SK-N-MC (cell line): Measurements from ENCODE around the gene SAFB2.

Source experiments
- EZH2 ChIP-seq: fragments of 200-600 bp; sonication (generic); IDR thresholded peaks from one replicate; pipeline ENCODE4 v1.6.1; 2017; ENCODE audit warnings: antibody characterized with exemption
- FOXP2 ChIP-seq: optimal IDR thresholded peaks from 2 replicates; pipeline ENCODE3; 2011; ENCODE audit warnings: mild to moderate bottlenecking, moderate library complexity; ENCODE audit not compliant: insufficient read depth; ENCODE audit errors: extremely low read length, control extremely low read depth
- POLR2AphosphoS5 ChIP-seq: IDR thresholded peaks from 2 replicates; pipeline ENCODE4 v1.6.1; 2012; ENCODE audit warnings: mild to moderate bottlenecking, low read depth, low read length, borderline replicate concordance

GRCh38 chr19:5651361-5651760 lies 28.8 kb upstream of the SAFB2 start:
- TF ChIP-seq POLR2AphosphoS5, result no peak
- no peak for TF ChIP-seq EZH2
- no peak for TF ChIP-seq FOXP2
